Measurements from ENCODE around the gene DOCK10. TPM values are rescaled to one million over a fixed set of nuclear protein-coding genes. Genes with fewer than 3 reads are reported as not detected.

DOCK10 gene
- total RNA-seq, 1 donor: 30.2 TPM

GRCh38 chr2:225013425-225014365, 28.6 kb downstream of the DOCK10 start:
- DNase-seq (ENCODE audit: low read depth in 2 of 3, low spot score in 2 of 3): no peak

- no peak for DNase-seq (ENCODE audit: low read depth in 2 of 3, low spot score in 2 of 3)
Measured at GRCh38 chr2:225011585-225011984, 30.7 kb downstream of the DOCK10 start.

- DNase-seq (ENCODE audit: low read depth in 2 of 3, low spot score in 2 of 3): no peak
Measured at GRCh38 chr2:225010804-225011203, 31.5 kb downstream of the DOCK10 start.

- no peak for DNase-seq (ENCODE audit: low read depth in 2 of 3, low spot score in 2 of 3)
Measured at GRCh38 chr2:225009768-225010167, 32.5 kb downstream of the DOCK10 start.

- peak in 1 of 3 donors; percentile 44 for DNase-seq (ENCODE audit: low read depth in 2 of 3, low spot score in 2 of 3)
Measured at GRCh38 chr2:225008935-225009334, 33.3 kb downstream of the DOCK10 start.

- DNase-seq (ENCODE audit: low read depth in 2 of 3, low spot score in 2 of 3): peak in 1 of 3 donors; percentile 46
Measured at GRCh38 chr2:225008179-225008856, 34.0 kb downstream of the DOCK10 start.

GRCh38 chr2:225006730-225007129, 35.5 kb downstream of the DOCK10 start:
- no peak for DNase-seq (ENCODE audit: low read depth in 2 of 3, low spot score in 2 of 3)

- no peak for DNase-seq (ENCODE audit: low read depth in 2 of 3, low spot score in 2 of 3)
Measured at GRCh38 chr2:225004597-225004996, 37.7 kb downstream of the DOCK10 start.

GRCh38 chr2:225002656-225003045, 39.6 kb downstream of the DOCK10 start:
- DNase-seq (ENCODE audit: low read depth in 2 of 3, low spot score in 2 of 3): peak in 1 of 3 donors; percentile 37

GRCh38 chr2:225002039-225002655, 40.1 kb downstream of the DOCK10 start:
- DNase-seq (ENCODE audit: low read depth in 2 of 3, low spot score in 2 of 3): peak; percentile 34 to 92 (median 76)

GRCh38 chr2:224999754-225000153, 42.5 kb downstream of the DOCK10 start:
- DNase-seq (ENCODE audit: low read depth in 2 of 3, low spot score in 2 of 3): no peak

- DNase-seq (ENCODE audit: low read depth in 2 of 3, low spot score in 2 of 3): no peak
Measured at GRCh38 chr2:224999321-224999720, 42.9 kb downstream of the DOCK10 start.

GRCh38 chr2:224997802-224998201, 44.5 kb downstream of the DOCK10 start:
- DNase-seq (ENCODE audit: low read depth in 2 of 3, low spot score in 2 of 3): peak in 1 of 3 donors; percentile 26

GRCh38 chr2:224995419-224995818, 46.8 kb downstream of the DOCK10 start:
- no peak for DNase-seq (ENCODE audit: low read depth in 2 of 3, low spot score in 2 of 3)

GRCh38 chr2:224994242-224994823, 47.9 kb downstream of the DOCK10 start:
- DNase-seq (ENCODE audit: low read depth in 2 of 3, low spot score in 2 of 3): no peak

GRCh38 chr2:224990710-224991109, 51.6 kb downstream of the DOCK10 start:
- DNase-seq (ENCODE audit: low read depth in 2 of 3, low spot score in 2 of 3): no peak

GRCh38 chr2:224987733-224988132, 54.5 kb downstream of the DOCK10 start:
- no peak for DNase-seq (ENCODE audit: low read depth in 2 of 3, low spot score in 2 of 3)

- DNase-seq (ENCODE audit: low read depth in 2 of 3, low spot score in 2 of 3): no peak
Measured at GRCh38 chr2:224986477-224986876, 55.8 kb downstream of the DOCK10 start.

- no peak for DNase-seq (ENCODE audit: low read depth in 2 of 3, low spot score in 2 of 3)
Measured at GRCh38 chr2:224984637-224985036, 57.6 kb downstream of the DOCK10 start.

GRCh38 chr2:224983712-224984554, 58.3 kb downstream of the DOCK10 start:
- no peak for DNase-seq (ENCODE audit: low read depth in 2 of 3, low spot score in 2 of 3)
